Lower leg skin (tissue), 3 donors: ENCODE results near the gene NEK1.

Experiments used
- POLR2A ChIP-seq, 2 donors: fragments of 450-650 bp; IDR thresholded peaks; one replicate each; pipeline ENCODE4 v1.6.1; 2016 to 2017; ENCODE audit warnings: antibody characterized with exemption in 2 of 2, mild to moderate bottlenecking in 1 of 2, moderate library complexity in 1 of 2
- TF ChIP-seq, protein P1 (sequence below), 3 donors: fragments of 450-650 bp; IDR thresholded peaks; one replicate each; pipeline ENCODE4 v1.5.1; 2016; ENCODE audit warnings: antibody characterized with exemption in 3 of 3, mild to moderate bottlenecking in 3 of 3, moderate library complexity in 2 of 3

DNA sequence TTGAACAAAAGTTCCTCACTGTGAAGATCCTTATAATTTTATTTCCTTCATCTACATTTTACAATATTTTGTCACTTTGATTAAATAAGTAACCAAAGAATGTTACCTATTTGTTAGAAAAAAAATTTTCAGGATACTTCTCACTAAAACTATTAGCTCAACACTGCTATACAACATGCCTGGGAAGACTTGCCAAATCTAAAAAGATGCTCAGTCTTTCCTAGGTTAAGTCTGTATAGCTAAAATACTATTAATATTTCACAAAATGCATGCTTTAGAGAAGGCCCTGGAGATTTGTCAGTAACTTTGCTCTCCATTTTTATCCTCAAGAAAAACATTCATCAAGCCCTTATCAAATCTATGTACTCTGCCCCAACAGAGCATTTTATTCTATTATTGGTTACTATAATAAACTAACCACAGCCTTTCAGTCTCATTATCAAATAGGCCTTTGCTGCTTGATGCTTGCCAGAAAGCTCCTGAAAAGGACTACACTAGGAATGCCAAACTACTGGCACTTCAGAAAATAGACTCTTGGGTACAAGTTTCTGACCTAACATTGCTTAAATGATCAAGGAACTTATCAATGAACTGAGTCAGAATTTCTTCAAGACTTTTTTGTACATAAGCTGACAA is 17.7 kb downstream of the NEK1 start:
- TF ChIP-seq, protein P1, sequence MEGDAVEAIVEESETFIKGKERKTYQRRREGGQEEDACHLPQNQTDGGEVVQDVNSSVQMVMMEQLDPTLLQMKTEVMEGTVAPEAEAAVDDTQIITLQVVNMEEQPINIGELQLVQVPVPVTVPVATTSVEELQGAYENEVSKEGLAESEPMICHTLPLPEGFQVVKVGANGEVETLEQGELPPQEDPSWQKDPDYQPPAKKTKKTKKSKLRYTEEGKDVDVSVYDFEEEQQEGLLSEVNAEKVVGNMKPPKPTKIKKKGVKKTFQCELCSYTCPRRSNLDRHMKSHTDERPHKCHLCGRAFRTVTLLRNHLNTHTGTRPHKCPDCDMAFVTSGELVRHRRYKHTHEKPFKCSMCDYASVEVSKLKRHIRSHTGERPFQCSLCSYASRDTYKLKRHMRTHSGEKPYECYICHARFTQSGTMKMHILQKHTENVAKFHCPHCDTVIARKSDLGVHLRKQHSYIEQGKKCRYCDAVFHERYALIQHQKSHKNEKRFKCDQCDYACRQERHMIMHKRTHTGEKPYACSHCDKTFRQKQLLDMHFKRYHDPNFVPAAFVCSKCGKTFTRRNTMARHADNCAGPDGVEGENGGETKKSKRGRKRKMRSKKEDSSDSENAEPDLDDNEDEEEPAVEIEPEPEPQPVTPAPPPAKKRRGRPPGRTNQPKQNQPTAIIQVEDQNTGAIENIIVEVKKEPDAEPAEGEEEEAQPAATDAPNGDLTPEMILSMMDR (IDR thresholded peaks at IDR 0.05) = no peak
- no peak for TF ChIP-seq POLR2A (IDR thresholded peaks at IDR 0.05)
